ENCODE data around the gene SPCS3.
"Not testable (repeated sequence)": the region's sequence is repeated elsewhere in the genome, so short reads cannot be mapped to it uniquely, and the experiment has no call there.

SPCS3 gene

DNA sequence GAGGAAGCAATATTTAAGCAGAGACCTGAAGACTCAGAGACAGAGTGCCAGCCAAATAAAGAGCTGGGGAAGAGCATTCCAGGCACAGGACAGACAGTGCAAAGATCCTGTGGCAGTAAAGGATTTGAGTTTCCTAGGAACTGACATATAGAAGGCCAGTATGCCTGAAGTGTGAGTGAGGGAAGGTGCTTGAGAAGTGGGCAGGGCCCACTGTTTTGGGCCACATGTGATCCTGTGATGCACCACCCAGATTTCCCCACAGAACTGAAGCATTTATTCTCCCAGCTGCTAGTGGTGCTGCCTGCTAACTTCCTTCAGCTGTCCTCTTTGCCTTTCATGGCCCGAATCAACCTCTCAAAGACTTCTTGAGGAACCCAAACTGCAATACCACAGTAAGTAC is 26.8 kb upstream of the SPCS3 start:
- DNase-seq = no peak
- TF ChIP-seq POLR2A (IDR thresholded peaks at IDR 0.05; ENCODE audit: low read length) = no peak

DNA sequence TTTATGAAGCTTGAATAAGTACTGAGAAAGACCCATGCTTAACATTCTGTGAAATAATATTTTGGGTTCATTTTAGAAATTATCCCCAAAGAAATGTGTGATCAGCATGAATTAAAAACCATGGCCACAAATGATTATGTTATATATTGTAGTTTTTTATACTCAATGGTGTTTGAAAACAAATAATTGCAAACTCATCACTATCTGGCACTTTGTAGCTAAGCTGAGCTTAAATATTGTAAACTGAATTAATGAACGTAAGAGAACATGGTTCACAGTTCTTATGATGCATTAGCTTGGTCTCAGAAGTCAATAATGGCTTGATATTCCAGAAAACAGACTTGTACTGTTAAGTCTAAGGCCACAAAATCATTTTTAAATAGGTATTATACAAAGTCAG is 26.1 kb upstream of the SPCS3 start:
- TF ChIP-seq GATA1 (IDR thresholded peaks at IDR 0.05; ENCODE audit: low read depth, low read length) = no peak
- TF ChIP-seq POLR2A (IDR thresholded peaks at IDR 0.05; ENCODE audit: low read length) = no peak

DNA sequence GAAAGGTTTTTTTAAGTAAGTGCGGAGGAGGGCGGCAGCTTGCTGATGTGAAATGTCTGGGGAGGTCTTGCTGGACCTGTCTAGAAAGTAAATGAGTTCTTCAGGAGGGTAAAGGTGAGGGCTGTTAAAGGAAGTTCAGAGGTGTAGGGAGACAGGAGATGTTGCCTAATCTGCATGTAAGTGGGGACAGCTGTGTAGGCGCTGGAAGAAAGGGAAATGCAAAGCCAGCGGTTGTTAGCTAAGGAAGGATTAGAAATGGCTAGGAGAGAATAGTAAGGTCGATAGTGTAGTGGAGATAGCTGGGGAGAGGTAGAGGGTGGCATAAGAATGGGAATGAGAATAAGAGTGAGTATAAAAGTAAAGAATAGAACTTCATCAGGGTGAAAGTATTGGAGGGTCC is 23.9 kb upstream of the SPCS3 start:
- not testable (repeated sequence) for DNase-seq

More for the DNA sequence above, 26.1 kb upstream of the SPCS3 start:
- DNase-seq = no peak

DNA sequence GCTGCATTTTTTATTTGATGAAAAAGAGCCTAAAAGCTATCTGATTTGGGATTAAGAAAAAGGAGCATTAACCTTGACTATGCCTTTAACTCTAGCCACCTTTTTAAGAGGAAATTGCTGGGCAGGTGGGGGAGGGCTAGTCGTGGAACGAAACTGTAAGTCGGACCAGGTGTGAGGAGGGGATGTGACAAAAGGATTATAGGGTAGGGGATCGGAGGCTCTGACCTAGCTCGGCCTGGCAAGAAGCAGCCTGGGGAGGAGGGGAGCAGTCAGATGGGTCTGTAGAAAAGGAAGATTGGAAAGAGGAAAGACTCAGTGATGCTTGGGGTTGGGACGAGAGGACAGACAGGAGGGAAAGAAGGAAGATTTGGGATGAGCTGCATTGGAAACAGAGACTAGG is 21.1 kb upstream of the SPCS3 start:
- DNase-seq = no peak
- TF ChIP-seq GATA1 (IDR thresholded peaks at IDR 0.05; ENCODE audit: low read depth, low read length) (no peak), POLR2A (IDR thresholded peaks at IDR 0.05; ENCODE audit: low read length) (no peak)

DNA sequence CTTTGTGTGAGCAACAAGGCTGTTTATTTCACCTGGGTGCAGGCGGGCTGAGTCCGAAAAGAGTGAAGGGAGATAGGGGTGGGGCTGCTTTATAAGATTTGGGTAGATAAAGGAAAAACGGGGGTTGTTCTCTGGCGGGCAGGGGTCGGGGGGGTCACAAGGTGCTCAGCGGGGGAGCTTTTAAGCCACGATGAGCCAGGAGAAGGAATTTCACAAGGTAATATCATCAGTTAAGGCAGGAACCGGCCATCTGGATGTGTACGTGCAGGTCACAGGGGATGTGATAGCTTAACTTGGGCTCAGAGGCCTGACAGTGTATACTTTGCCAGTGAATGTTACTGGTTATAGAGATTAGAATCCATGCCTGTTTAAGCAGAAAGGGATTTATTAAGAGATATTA is 19.7 kb upstream of the SPCS3 start:
- TF ChIP-seq GATA1 (IDR thresholded peaks at IDR 0.05; ENCODE audit: low read depth, low read length) (no peak), POLR2A (IDR thresholded peaks at IDR 0.05; ENCODE audit: low read length) (no peak)
- no peak for DNase-seq

DNA sequence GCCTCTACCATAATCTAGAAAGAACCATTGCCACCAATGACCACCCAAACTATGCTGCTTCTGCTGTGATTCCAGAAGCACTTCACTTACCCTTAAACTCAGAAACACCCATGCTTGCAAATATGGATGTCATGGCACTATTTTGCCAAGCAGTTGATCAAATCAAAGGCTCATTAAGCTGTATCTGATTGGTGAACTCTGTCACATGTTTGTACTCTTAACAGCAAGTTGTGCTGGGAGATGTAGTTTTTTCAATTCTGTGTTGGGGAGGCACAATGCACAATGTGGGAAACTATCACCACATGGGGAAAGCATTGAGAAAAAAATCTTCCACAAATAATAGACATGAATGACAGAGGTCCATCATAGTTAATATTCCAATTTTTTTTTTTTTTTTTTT is 19.2 kb upstream of the SPCS3 start:
- no peak for DNase-seq
- TF ChIP-seq POLR2A (IDR thresholded peaks at IDR 0.05; ENCODE audit: low read length) = no peak
- no peak for TF ChIP-seq GATA1 (IDR thresholded peaks at IDR 0.05; ENCODE audit: low read depth, low read length)

DNA sequence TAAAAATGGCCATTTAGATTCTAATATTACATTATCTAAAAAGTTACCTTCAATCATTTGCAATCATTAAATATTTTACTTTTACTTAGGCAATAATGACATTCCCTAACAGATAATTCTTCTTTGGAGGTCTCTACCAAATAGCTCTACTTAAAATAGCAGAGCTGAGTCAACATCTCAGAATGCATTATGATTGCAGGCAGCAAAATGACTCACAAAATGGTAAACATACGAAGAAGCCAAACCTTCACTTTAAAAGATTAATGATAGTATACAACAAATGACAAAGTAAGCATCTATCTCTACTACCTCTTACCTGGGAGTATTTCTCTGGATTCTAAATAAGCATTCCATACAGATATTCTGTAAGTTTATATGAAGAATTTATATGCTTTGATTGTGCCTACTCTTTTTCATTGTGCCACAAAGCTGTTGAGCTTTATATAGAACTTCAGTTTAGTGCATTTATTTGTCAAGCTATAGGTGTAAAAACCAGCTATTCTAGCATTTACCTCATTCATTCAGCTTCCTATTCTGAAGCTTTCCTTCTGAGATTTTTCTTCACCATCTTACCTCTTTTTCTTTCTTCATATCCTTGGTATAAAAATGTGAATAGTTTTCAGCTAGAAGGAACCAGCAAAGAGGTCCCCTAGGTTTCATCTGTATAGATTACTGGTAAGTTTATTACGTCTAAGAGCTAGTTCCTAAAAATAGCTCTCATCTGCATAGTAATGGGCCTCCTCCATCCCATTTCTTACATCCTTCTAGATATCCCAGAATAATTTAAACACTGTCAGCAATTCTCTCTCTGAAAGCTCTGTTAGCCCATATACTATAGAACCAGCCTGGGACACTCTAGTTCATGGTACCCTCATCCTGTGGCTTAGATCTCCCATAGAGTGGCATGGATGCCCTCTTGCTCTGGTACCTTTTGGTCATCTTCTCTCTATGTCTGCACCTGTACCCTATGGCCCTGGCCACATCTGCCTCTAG is 17.2 kb upstream of the SPCS3 start:
- no peak for DNase-seq
- TF ChIP-seq GATA1 (IDR thresholded peaks at IDR 0.05; ENCODE audit: low read depth, low read length) (no peak), POLR2A (IDR thresholded peaks at IDR 0.05; ENCODE audit: low read length) (no peak)

DNA sequence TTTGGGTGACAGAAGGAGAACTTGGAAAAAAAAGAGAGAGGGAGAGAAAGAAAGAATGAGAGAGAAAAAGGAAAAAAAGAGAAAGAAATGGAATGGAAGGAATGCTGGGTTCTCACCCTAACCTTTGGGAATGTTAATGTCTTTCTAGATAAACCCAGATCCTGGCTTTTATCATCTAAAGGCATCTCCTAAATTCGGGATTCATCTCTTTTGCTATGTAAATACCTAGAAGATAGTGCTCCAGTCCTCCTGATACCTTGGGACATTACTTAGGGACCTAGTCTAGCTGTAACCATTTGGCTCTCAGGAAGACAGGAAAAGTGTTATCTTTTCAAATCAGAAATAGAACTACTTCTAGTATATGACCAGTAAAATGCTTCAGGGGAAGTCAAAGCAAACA is 15.8 kb upstream of the SPCS3 start:
- TF ChIP-seq POLR2A (IDR thresholded peaks at IDR 0.05; ENCODE audit: low read length) = no peak
- TF ChIP-seq GATA1 (IDR thresholded peaks at IDR 0.05; ENCODE audit: low read depth, low read length) = no peak

DNA sequence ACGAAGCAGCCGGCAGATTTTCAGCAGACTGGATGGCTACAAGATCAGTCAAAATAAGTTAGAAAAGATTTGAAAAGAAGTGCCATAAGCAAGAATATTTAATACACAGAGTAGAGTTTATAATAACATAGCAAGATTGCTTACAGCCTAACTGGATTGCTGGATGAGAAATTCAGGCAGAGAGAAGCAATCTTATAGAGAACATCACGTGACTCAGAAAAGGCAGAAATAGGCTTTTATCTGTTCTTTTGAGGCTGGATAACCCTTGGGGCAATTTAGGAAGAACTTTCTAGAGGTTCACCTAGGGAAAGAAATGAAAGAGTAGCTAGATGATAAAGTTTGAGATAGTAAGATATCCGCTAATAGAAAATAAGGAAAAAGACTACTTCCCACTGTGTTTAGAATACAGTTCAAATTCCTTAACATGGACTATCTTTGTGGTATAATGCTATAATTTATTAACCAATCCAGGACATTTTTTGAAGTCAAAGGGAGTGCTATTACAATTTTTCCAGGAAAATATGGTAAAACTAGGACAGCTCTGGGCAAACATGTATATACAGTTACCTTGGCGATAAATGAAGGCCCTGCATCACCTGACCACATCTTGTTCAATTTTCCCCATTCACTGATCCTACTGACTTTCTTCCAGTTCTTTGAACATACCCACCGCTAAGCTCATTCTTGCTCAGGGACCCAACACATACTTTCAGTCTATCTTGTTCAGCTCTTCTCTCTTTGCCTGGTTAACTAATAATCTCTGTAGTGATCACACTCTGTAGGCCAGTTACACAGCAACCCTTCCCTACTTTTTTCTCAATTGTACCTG is 12.7 kb upstream of the SPCS3 start:
- no peak for TF ChIP-seq GATA1 (IDR thresholded peaks at IDR 0.05; ENCODE audit: low read depth, low read length)
- no peak for DNase-seq

More for the DNA sequence above, 15.8 kb upstream of the SPCS3 start:
- DNase-seq = no peak

DNA sequence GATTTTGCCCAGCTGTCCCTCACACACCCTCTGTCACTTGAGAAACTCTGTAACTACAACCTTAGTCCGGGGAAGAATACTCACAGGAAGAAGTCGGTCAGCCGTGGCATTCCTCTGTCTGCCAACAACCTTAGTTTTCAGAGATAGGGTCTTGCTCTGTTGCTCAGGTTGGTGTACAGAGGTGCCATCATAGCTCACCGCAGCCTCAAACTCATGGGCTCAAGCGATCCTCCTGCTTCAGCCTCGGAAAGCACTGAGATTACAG is 12.2 kb upstream of the SPCS3 start:
- no peak for DNase-seq
- no peak for TF ChIP-seq GATA1 (IDR thresholded peaks at IDR 0.05; ENCODE audit: low read depth, low read length)
- no peak for TF ChIP-seq POLR2A (IDR thresholded peaks at IDR 0.05; ENCODE audit: low read length)

DNA sequence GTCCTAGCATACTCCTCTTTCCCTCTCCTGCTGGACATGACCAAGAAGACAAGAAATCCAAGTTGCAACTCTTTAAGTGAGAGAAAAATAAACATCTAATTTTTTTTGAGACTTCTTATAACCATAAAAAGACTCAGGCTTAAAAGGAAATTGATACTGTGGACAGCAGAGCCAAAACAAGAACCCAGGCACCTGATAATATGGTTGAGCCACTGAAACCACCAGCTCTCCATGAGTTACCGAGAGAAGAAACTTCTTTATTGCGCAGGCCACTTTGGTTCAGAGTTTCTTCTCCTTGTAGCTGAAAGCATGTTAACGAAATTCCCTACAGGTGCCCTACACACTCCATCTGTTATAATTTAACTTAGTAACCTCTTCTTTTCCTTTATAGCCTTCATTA is 11.3 kb upstream of the SPCS3 start:
- no peak for TF ChIP-seq GATA1 (IDR thresholded peaks at IDR 0.05; ENCODE audit: low read depth, low read length)
- no peak for TF ChIP-seq POLR2A (IDR thresholded peaks at IDR 0.05; ENCODE audit: low read length)

DNA sequence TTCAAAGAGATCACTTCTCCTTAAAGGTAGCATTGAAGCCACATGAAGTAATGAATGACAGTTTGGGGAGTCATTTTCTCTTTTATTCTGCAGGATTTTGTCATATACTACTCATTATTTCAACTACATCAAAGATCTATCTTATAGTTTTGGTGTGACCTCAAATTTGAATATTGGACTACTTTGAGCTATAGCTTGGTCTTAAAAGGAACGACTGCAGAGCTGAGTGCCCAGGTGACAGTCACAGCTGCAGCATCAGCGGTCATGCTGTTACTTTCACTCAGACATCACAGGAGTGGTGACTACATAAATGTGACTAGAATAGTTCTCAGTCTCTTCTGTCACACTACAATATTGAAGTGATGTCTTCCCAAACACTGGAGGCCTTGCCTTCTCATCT is 10.7 kb upstream of the SPCS3 start:
- no peak for TF ChIP-seq GATA1 (IDR thresholded peaks at IDR 0.05; ENCODE audit: low read depth, low read length)
- TF ChIP-seq POLR2A (IDR thresholded peaks at IDR 0.05; ENCODE audit: low read length) = no peak
- no peak for DNase-seq

More for the DNA sequence above, 11.3 kb upstream of the SPCS3 start:
- DNase-seq = no peak

DNA sequence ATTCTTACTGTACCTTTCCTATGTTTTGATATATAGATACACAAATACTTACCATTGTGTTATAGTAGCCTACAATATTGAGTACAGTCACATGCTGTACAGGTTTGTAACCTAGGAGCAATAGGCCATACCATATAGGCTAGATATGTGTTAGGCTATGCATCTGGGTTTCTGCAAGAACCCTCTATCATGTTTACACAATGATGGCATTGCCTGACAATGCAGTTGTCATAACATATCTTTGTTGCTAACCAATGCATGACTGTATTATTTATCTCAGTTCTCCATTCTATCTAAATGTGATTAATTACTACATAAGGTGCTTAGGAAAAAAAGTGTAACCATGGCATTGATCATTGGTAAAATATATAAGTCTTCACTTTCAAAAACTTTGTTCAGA is 10.0 kb upstream of the SPCS3 start:
- TF ChIP-seq POLR2A (IDR thresholded peaks at IDR 0.05; ENCODE audit: low read length) (no peak), GATA1 (IDR thresholded peaks at IDR 0.05; ENCODE audit: low read depth, low read length) (no peak)
- DNase-seq = no peak

DNA sequence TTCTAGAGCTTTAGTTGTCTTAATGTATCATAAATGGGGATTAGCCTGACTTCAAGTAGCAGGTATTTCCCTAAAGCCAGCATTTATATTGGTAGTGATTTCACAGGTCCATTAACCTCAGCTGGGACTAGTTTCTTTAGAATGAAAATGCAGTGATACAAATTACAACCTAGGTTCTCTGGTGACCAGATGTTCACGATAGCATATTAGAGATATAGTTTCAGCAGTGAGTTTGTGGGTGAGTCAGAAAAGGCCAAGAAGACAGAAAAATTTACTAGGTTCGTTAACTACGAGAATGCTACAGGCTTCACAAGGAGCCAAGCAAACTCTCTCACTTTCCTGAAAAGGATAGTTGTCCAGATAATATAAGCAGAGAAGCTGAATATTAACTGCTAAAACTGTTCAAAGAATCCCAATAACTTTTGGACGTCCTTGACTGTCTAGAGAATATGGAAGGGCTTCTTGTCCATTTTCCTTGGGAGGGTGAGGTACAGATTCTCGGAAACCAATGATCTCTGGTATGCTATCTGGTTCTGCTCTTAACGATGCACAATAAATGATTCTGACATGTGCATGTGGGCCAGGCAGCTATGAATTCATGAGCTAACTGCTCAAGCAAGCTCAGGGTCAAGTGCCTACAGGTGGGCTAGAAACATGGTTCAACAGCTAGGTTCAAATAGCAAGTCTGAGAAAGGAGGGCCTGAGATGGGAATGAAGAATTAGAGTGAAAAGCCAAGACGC is 6.0 kb upstream of the SPCS3 start:
- TF ChIP-seq GATA1 (IDR thresholded peaks at IDR 0.05; ENCODE audit: low read depth, low read length) (no peak), POLR2A (IDR thresholded peaks at IDR 0.05; ENCODE audit: low read length) (no peak)

More for the DNA sequence above, 6.0 kb upstream of the SPCS3 start:
- DNase-seq = no peak
